Calu3 (cell line): ENCODE measurements around the gene TEX35. TPM values are rescaled to one million over a fixed set of nuclear protein-coding genes. Genes with fewer than 3 reads are reported as not detected.

Experiments
- BruUV-seq: library from RNA; stranded (reverse); fragments of 400-500 nt; replicated peaks from 2 replicates; lab custom pipeline; 2021; lab: Mats Ljungman, UMichigan
- CTCF ChIA-PET: fragments of 300-600 bp; sonication (Branson Sonifier 250); formaldehyde crosslinking; loops from one replicate; lab custom pipeline; 2022; ENCODE audit warnings: antibody characterized with exemption; lab: Charles Lee
- DNase-seq: peaks from one replicate; pipeline ENCODE4 v3.0.0; 2022
- H3K27ac Mint-ChIP-seq: one replicate; pipeline ENCODE4 v1.8.0; 2022; ENCODE audit warnings: mixed read lengths; ENCODE audit not compliant: unreplicated experiment
- H3K27me3 Mint-ChIP-seq: one replicate; pipeline ENCODE4 v1.8.0; 2022; ENCODE audit warnings: mixed read lengths; ENCODE audit not compliant: unreplicated experiment
- H3K36me3 Mint-ChIP-seq: one replicate; pipeline ENCODE4 v1.8.0; 2022; ENCODE audit warnings: mild to moderate bottlenecking, moderate library complexity, mixed read lengths; ENCODE audit not compliant: insufficient read depth, unreplicated experiment
- H3K4me1 Mint-ChIP-seq: one replicate; pipeline ENCODE4 v1.8.0; 2022; ENCODE audit warnings: mild to moderate bottlenecking, low read depth, mixed read lengths; ENCODE audit not compliant: unreplicated experiment
- H3K4me3 Mint-ChIP-seq: one replicate; pipeline ENCODE4 v1.8.0; 2022; ENCODE audit warnings: mild to moderate bottlenecking, low read depth, moderate library complexity, mixed read lengths; ENCODE audit not compliant: unreplicated experiment
- H3K9me3 Mint-ChIP-seq: one replicate; pipeline ENCODE4 v1.8.0; 2022; ENCODE audit warnings: low read depth, mixed read lengths; ENCODE audit not compliant: unreplicated experiment
- CTCF ChIP-seq: fragments of 200-600 bp; IDR thresholded peaks from one replicate; pipeline ENCODE4 v1.8.0; 2022; ENCODE audit warnings: antibody characterized with exemption; ENCODE audit not compliant: unreplicated experiment
- intact Hi-C: fragments of 100-400 bp; cut with micrococcal nuclease; formaldehyde crosslinking; loops from one replicate; pipeline ENCODE4 v1.10.0; 2022; ENCODE audit not compliant: unreplicated experiment
- total RNA-seq: library from RNA; stranded (reverse); gene quantifications from 2 replicates; pipeline ENCODE4 v1.2.3, GENCODE V29; 2022

TEX35 gene
- total RNA-seq, 1 experiment from 2014 or later: not detected

GRCh38 chr1:178534137-178534868 lies 21.4 kb downstream of the TEX35 start:
- BruUV-seq: no TSS peak
- CTCF ChIA-PET: interaction anchor here (2.7 kb wide), 1 partner anchor 469 kb away, joined by 18 read pairs; no protein-coding TSS in a partner anchor
- peaks cover 64% of the 10 kb centered on the region for H3K4me1 Mint-ChIP-seq
- no peak overlapping the region for H3K27ac Mint-ChIP-seq
- DNase-seq: no peak
- H3K4me3 Mint-ChIP-seq: no peak overlapping the region
- H3K36me3 Mint-ChIP-seq: peaks cover 9% of the 10 kb centered on the region
- no peak for TF ChIP-seq CTCF
- no peaks in the 10 kb centered on the region for H3K9me3 Mint-ChIP-seq
- no peaks in the 10 kb centered on the region for H3K27me3 Mint-ChIP-seq
- intact Hi-C loops: loop anchor here (5.0 kb wide), 1 partner anchor 548 kb away; the partner anchor contains the start of gene TOR3A

- intact Hi-C loops: loop anchor here (5.0 kb wide), 1 partner anchor 831 kb away; the partner anchor contains the start of gene AXDND1
- no peak for TF ChIP-seq CTCF
- peak overlapping the region; percentile 54 for H3K27ac Mint-ChIP-seq
- peaks cover 58% of the 10 kb centered on the region for H3K4me1 Mint-ChIP-seq
- H3K9me3 Mint-ChIP-seq: no peaks in the 10 kb centered on the region
- peak overlapping the region; percentile 53 for H3K4me3 Mint-ChIP-seq
- CTCF ChIA-PET: interaction anchor here (0.6 to 1.8 kb wide), 5 partner anchors 190 to 538 kb away, joined by 3 to 8 read pairs (median 4); no protein-coding TSS in a partner anchor
- BruUV-seq: no TSS peak
- peaks cover 10% of the 10 kb centered on the region for H3K36me3 Mint-ChIP-seq
- DNase-seq: no peak
- H3K27me3 Mint-ChIP-seq: no peaks in the 10 kb centered on the region
Measured at GRCh38 chr1:178536329-178536728, 23.4 kb downstream of the TEX35 start.

- Mint-ChIP-seq H3K27ac (peak overlapping the region; percentile 54), H3K36me3 (peaks cover 15% of the 10 kb centered on the region), H3K27me3 (no peaks in the 10 kb centered on the region), H3K4me1 (peaks cover 61% of the 10 kb centered on the region), H3K4me3 (peak overlapping the region; percentile 53), H3K9me3 (no peaks in the 10 kb centered on the region)
- CTCF ChIA-PET: interaction anchor here (0.5 to 1.8 kb wide), 7 partner anchors 189 to 537 kb away, joined by 3 to 8 read pairs (median 4); no protein-coding TSS in a partner anchor
- peak; percentile 76 for DNase-seq
- intact Hi-C loops: loop anchor here (5.0 kb wide), 1 partner anchor 830 kb away; the partner anchor contains the start of gene AXDND1
- BruUV-seq: no TSS peak
- no peak for TF ChIP-seq CTCF
Measured at GRCh38 chr1:178536844-178537371, 24.0 kb downstream of the TEX35 start.

- H3K4me3 Mint-ChIP-seq: peak overlapping the region; percentile 53
- peak; percentile 56 for DNase-seq
- intact Hi-C loops: loop anchor here (5.0 kb wide), 1 partner anchor 830 kb away; the partner anchor contains the start of gene AXDND1
Measured at GRCh38 chr1:178537382-178538090, 24.6 kb downstream of the TEX35 start.

More at GRCh38 chr1:178537382-178538090, 24.6 kb downstream of the TEX35 start:
- TF ChIP-seq CTCF: no peak
- Mint-ChIP-seq H3K27me3 (no peaks in the 10 kb centered on the region), H3K9me3 (no peaks in the 10 kb centered on the region), H3K36me3 (peaks cover 22% of the 10 kb centered on the region), H3K27ac (peak overlapping the region; percentile 54), H3K4me1 (peaks cover 56% of the 10 kb centered on the region)
- BruUV-seq: no TSS peak
- CTCF ChIA-PET: interaction anchor here (0.8 to 1.8 kb wide), 4 partner anchors 226 to 479 kb away, joined by 4 to 8 read pairs (median 4); no protein-coding TSS in a partner anchor
